Pulmonary artery endothelial cell (primary cell): Measurements from ENCODE around the gene SAMHD1. TPM values are rescaled to one million over a fixed set of nuclear protein-coding genes. Genes with fewer than 3 reads are reported as not detected.

Experiments used
- DNase-seq: peaks from one replicate; pipeline ENCODE4 v3.0.0-alpha.2; 2011; ENCODE audit warnings: low read depth, low spot score
- total RNA-seq: library from RNA; depleted of rRNA; stranded (reverse); fragments of >200 nt; gene quantifications from 2 replicates; pipeline ENCODE4 v1.2.3, GENCODE V29; 2014

Gene SAMHD1
- total RNA-seq, 1 donor from 2014 or later = 19.9 TPM

- DNase-seq = no peak
Observed at GRCh38 chr20:36873498-36874189, 77.9 kb downstream of the SAMHD1 start.

GRCh38 chr20:36872852-36873251 lies 78.7 kb downstream of the SAMHD1 start:
- DNase-seq = no peak

- no peak for DNase-seq
Observed at GRCh38 chr20:36871640-36872570, 79.6 kb downstream of the SAMHD1 start.

GRCh38 chr20:36866681-36867495 lies 84.6 kb downstream of the SAMHD1 start:
- DNase-seq = no peak

GRCh38 chr20:36866164-36866563 lies 85.3 kb downstream of the SAMHD1 start:
- DNase-seq = no peak

- DNase-seq = no peak
Observed at GRCh38 chr20:36865861-36866149, 85.7 kb downstream of the SAMHD1 start.

GRCh38 chr20:36865076-36865860 lies 86.2 kb downstream of the SAMHD1 start:
- no peak for DNase-seq

GRCh38 chr20:36862857-36863668 lies 88.4 kb downstream of the SAMHD1 start:
- no peak for DNase-seq

GRCh38 chr20:36861875-36862801 lies 89.4 kb downstream of the SAMHD1 start:
- no peak for DNase-seq

GRCh38 chr20:36861625-36861874 lies 90.0 kb downstream of the SAMHD1 start:
- no peak for DNase-seq

GRCh38 chr20:36860811-36861624 lies 90.5 kb downstream of the SAMHD1 start:
- no peak for DNase-seq

- DNase-seq = no peak
Observed at GRCh38 chr20:36860339-36860738, 91.2 kb downstream of the SAMHD1 start.

- DNase-seq = no peak
Observed at GRCh38 chr20:36859700-36860330, 91.7 kb downstream of the SAMHD1 start.

- DNase-seq = no peak
Observed at GRCh38 chr20:36859282-36859555, 92.3 kb downstream of the SAMHD1 start.

- peak; percentile 75 for DNase-seq
Observed at GRCh38 chr20:36856691-36857635, 94.5 kb downstream of the SAMHD1 start.

GRCh38 chr20:36856195-36856594 lies 95.3 kb downstream of the SAMHD1 start:
- no peak for DNase-seq

GRCh38 chr20:36855241-36855657 lies 96.3 kb downstream of the SAMHD1 start:
- no peak for DNase-seq
